ENCODE measurements around the gene BCL2L14. TPM values are rescaled to one million over a fixed set of nuclear protein-coding genes. Genes with fewer than 3 reads are reported as not detected.
A peak's percentile ranks its signal among the peaks of the same experiment; 100 is the strongest.

The BCL2L14 gene, protein sequence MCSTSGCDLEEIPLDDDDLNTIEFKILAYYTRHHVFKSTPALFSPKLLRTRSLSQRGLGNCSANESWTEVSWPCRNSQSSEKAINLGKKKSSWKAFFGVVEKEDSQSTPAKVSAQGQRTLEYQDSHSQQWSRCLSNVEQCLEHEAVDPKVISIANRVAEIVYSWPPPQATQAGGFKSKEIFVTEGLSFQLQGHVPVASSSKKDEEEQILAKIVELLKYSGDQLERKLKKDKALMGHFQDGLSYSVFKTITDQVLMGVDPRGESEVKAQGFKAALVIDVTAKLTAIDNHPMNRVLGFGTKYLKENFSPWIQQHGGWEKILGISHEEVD
- total RNA-seq: under 1 TPM in 1 of 10 donors, not detected in 9; 0.49 TPM
- not detected for polyA plus RNA-seq
- long read RNA-seq, donor 1: 0 reads
- long read RNA-seq, donor 2, partial matches to known transcripts: 0 of 2 reads
- long read RNA-seq, donor 2, other reads (novel, unspliced or antisense): 2 of 2 reads
- long read RNA-seq, donor 3, partial matches to known transcripts: 0 of 1 reads
- long read RNA-seq, donor 3, other reads (novel, unspliced or antisense): 1 of 1 reads

DNA sequence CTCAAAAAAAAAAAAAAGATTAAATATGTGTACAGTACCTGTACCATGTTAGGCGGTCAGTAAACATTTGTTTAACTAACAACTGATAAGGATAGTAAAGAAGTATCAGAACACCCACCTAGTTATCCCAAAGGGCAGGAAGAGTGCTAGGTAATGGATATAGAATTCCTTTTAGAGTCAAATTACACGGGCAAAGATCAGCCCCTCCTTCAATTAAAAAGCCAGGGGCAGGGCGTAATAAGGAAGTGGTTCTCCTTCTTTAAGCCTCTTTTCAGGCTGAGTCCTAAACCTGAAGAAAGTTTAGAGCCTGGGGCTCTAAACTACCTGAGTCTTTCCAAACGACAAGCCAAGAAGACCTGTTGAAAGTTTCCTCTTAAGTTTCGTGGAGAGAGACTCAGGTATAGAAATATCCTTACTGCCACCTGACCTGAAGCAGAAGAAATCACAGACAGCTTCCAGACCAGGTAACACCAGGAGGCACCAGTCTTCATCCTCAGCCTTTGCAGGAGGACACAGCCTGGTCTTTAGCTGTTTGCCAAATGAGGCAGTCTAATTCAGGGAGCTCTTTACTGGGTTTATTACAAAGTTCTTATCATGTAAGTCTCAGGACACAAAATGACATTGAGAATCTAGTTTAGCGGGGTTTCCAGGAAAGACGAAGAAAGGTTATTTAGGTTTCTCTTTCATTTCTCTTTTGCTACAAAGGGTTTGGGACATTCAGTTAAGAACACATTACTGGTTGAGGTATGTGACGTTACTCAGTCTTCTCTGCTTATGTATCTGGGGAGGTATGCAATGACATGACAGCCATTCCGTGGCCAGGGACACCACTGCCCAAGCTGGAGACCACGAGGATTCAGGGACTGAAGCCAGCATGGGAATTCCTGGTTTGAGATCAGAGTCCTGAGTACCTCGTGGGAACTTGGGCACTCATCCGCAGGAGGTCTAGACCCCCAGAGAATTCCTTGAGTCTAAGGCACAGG, at the start of gene BCL2L14:
Gene BCL2L14 (plus strand): TSS at position 266 of the 983 bp plus-strand sequence. CDS start 8,367 bp downstream, outside the sequence.
- no peak for TF ChIP-seq CTCF (IDR thresholded peaks at IDR 0.05)
- intact Hi-C loops (cut with DNase I): no loop called here
- H3K27ac ChIP-seq: no peak within 1 kb of the TSS
- H3K27me3 ChIP-seq: peaks cover 0 to 27% (median 0%) of the 10 kb centered on the region in 7 donors
- DNase-seq (no peak), ATAC-seq (no peak)
- H3K36me3 ChIP-seq: no peaks in the 10 kb centered on the region
- H3K9me3 ChIP-seq: no peaks in the 10 kb centered on the region
- WGBS, 2 donors: 61 to 64% methylated on average over 12 of the region's 12 CpGs
- peaks cover 0 to 14% (median 0%) of the 10 kb centered on the region in 9 donors for H3K4me1 ChIP-seq
- peak within 1 kb of the TSS in 1 of 10 donors; percentile 13 for H3K4me3 ChIP-seq

- TF ChIP-seq CTCF (IDR thresholded peaks at IDR 0.05): no peak
- H3K4me1 ChIP-seq: peaks cover 0 to 23% (median 3%) of the 10 kb centered on the region in 9 donors
- DNase-seq: no peak
- H3K36me3 ChIP-seq: no peaks in the 10 kb centered on the region
- intact Hi-C loops (cut with DNase I): loop anchor here in 1 of 10 donors (10.0 kb wide), 1 partner anchor 118 kb away; no protein-coding TSS in a partner anchor
- 85 to 86% methylated on average over 8 of the region's 8 CpGs for WGBS, 2 donors
- peaks cover 0 to 9% (median 0%) of the 10 kb centered on the region in 11 donors for H3K9me3 ChIP-seq
- H3K27me3 ChIP-seq: no peaks in the 10 kb centered on the region
- no peak for ATAC-seq
- H3K4me3 ChIP-seq: no peak overlapping the region
- H3K27ac ChIP-seq: peak overlapping the region in 1 of 10 donors; percentile 32
Measured at GRCh38 chr12:12022306-12022936, 48.3 kb upstream of the BCL2L14 start.

- Histone ChIP-seq H3K9me3 (peaks cover 0 to 9% (median 0%) of the 10 kb centered on the region in 11 donors), H3K4me1 (peaks cover 0 to 17% (median 0%) of the 10 kb centered on the region in 9 donors), H3K4me3 (no peak overlapping the region), H3K36me3 (no peaks in the 10 kb centered on the region), H3K27me3 (no peaks in the 10 kb centered on the region), H3K27ac (no peak overlapping the region)
- intact Hi-C loops (cut with DNase I): loop anchor here in 1 of 10 donors (10.0 kb wide), 1 partner anchor 119 kb away; no protein-coding TSS in a partner anchor
- no peak for DNase-seq
- ATAC-seq: no peak
- no peak for TF ChIP-seq CTCF (IDR thresholded peaks at IDR 0.05)
- WGBS, 2 donors: 42 to 44% methylated on average over 2 of the region's 2 CpGs
Measured at GRCh38 chr12:12023456-12023855, 47.3 kb upstream of the BCL2L14 start.
